OCI-LY1 (cell line): ENCODE measurements around the gene FURIN.

Experiments used
- CTCF ChIP-seq: fragments of 200-600 bp; sonication (generic), shearing (Covaris generic); IDR thresholded peaks from 2 replicates; pipeline ENCODE4 v1.5.1; 2017; ENCODE audit warnings: mild to moderate bottlenecking, antibody characterized with exemption, low read length, moderate library complexity, mixed read lengths
- EZH2 ChIP-seq: fragments of 200-600 bp; sonication (generic), shearing (Covaris generic); IDR thresholded peaks from 2 replicates; pipeline ENCODE4 v1.8.0; 2017; ENCODE audit warnings: borderline replicate concordance, mixed run types, mild to moderate bottlenecking, antibody characterized with exemption, low read length, moderate library complexity, mixed read lengths

DNA sequence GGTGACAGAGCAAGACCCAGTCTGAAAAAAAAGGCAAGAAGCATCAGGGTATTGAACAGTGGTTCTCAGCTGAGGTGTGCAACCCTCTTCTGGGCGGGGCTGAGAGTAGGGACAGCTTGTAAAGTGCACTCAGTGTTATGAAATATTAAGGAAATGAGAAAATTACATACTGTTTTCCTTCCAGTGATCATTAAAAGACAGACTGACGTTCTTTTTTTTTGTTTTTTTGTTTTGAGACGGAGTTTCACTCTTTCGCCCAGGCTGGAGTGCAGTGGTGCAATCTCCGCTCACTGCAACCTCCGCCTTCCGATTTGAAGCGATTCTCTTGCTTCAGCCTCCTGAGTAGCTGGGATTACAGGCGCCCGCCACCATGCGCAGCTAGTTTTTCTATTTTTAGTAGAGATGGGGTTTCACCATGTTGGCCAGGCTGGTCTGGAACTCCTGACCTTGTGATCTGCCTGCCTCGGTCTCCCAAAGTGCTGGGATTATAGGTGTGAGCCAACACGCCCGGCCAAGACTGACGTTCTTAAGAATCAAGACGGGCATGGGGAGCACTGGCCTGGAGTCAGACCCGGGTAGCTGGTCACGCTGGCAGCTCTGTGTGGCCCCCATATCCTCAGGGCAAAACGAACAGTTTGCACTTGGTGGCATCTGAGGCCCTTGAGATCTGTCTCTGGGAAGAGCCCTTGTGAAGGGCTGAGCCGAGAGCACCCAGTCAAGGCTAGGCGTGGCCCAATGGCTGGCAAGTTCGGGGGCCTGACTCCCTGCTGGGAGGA, 46.1 kb downstream of the FURIN start:
- no peak for TF ChIP-seq CTCF
- no peak for TF ChIP-seq EZH2
